HL-60/S4 treated with phorbol 12-myristate 13-acetate at 8.2 ng/mL for 4 days and 3 days (cell line): Measurements from ENCODE around the gene ARL6IP5.

Experiments
- in situ Hi-C: fragments of 300-500 bp; cut with MboI; formaldehyde crosslinking; loops from 2 replicates; pipeline ENCODE4 v1.15.0; 2022; ENCODE audit warnings: low sequenced_read_pairs

The ARL6IP5 gene

GRCh38 chr3:69085833-69086722 is 1.3 kb downstream of the ARL6IP5 start:
- in situ Hi-C loops, result no loop called here

GRCh38 chr3:69087030-69087791 is 2.5 kb downstream of the ARL6IP5 start:
- in situ Hi-C loops, result no loop called here

- in situ Hi-C loops, result no loop called here
These were observed 3.3 kb downstream of the ARL6IP5 start for GRCh38 chr3:69088063-69088462.

GRCh38 chr3:69090021-69090420 is 5.3 kb downstream of the ARL6IP5 start:
- in situ Hi-C loops, result no loop called here

- in situ Hi-C loops, result no loop called here
These were observed 6.8 kb downstream of the ARL6IP5 start for GRCh38 chr3:69091389-69092029.

- in situ Hi-C loops, result no loop called here
These were observed 7.3 kb downstream of the ARL6IP5 start for GRCh38 chr3:69092030-69092516.

GRCh38 chr3:69094467-69095205 is 9.9 kb downstream of the ARL6IP5 start:
- in situ Hi-C loops, result no loop called here

- in situ Hi-C loops, result no loop called here
These were observed 10.9 kb downstream of the ARL6IP5 start for GRCh38 chr3:69095636-69096035.

GRCh38 chr3:69096299-69096698 is 11.6 kb downstream of the ARL6IP5 start:
- in situ Hi-C loops, result no loop called here

- in situ Hi-C loops, result no loop called here
These were observed 12.8 kb downstream of the ARL6IP5 start for GRCh38 chr3:69097407-69098086.

GRCh38 chr3:69099576-69099975 is 14.8 kb downstream of the ARL6IP5 start:
- in situ Hi-C loops, result no loop called here

- in situ Hi-C loops, result no loop called here
These were observed 17.6 kb downstream of the ARL6IP5 start for GRCh38 chr3:69102384-69102783.

GRCh38 chr3:69103123-69103522 is 18.4 kb downstream of the ARL6IP5 start:
- in situ Hi-C loops, result no loop called here

GRCh38 chr3:69104586-69104985 is 19.8 kb downstream of the ARL6IP5 start:
- in situ Hi-C loops, result no loop called here

- in situ Hi-C loops, result no loop called here
These were observed 20.6 kb downstream of the ARL6IP5 start for GRCh38 chr3:69105320-69105719.

- in situ Hi-C loops, result no loop called here
These were observed 23.1 kb downstream of the ARL6IP5 start for GRCh38 chr3:69107841-69108240.

- in situ Hi-C loops, result no loop called here
These were observed 24.1 kb downstream of the ARL6IP5 start for GRCh38 chr3:69108811-69109210.

- in situ Hi-C loops, result no loop called here
These were observed 26.3 kb downstream of the ARL6IP5 start for GRCh38 chr3:69110941-69111546.

- in situ Hi-C loops, result no loop called here
These were observed 28.8 kb downstream of the ARL6IP5 start for GRCh38 chr3:69113536-69113935.

- in situ Hi-C loops, result no loop called here
These were observed 31.0 kb downstream of the ARL6IP5 start for GRCh38 chr3:69115731-69116130.
